Measurements from ENCODE around the gene SMURF1. TPM values are rescaled to one million over a fixed set of nuclear protein-coding genes. Genes with fewer than 3 reads are reported as not detected.

The SMURF1 gene
- total RNA-seq, 1 experiment from 2014 or later, result 30.2 TPM

- TF ChIP-seq CTCF (conservative IDR thresholded peaks at IDR 0.05; ENCODE audit: low read depth, low read length) (no peak), EZH2 (IDR thresholded peaks at IDR 0.05; ENCODE audit: low read length, unreplicated experiment) (no peak), EZH2phosphoT487 (IDR thresholded peaks at IDR 0.05; ENCODE audit: borderline replicate concordance, low read length) (no peak)
- Histone ChIP-seq H3K9ac (ENCODE audit: low read length) (peak overlapping the region; percentile 53), H3K79me2 (ENCODE audit: low read length) (peaks cover 98% of the 10 kb centered on the region), H3K27ac (ENCODE audit: low read length) (peak overlapping the region; percentile 93), H3K4me3 (ENCODE audit: low read length) (peak overlapping the region; percentile 25; the same call in 1 of the 2 replicates), H3K9me3 (ENCODE audit: low read length) (no peaks in the 10 kb centered on the region), H3K36me3 (ENCODE audit: low read depth, low read length) (peaks cover 22% of the 10 kb centered on the region), H2AFZ (ENCODE audit: low read length) (no peak overlapping the region), H3F3A (ENCODE audit: low read length, unreplicated experiment) (peaks cover 10% of the 10 kb centered on the region), H3K4me2 (ENCODE audit: low read length) (peak overlapping the region; percentile 61), H3K4me1 (ENCODE audit: insufficient read depth, low read length) (peaks cover 46% of the 10 kb centered on the region), H3K27me3 (ENCODE audit: low read length) (no peaks in the 10 kb centered on the region), H4K20me1 (ENCODE audit: low read length) (peaks cover 26% of the 10 kb centered on the region), H3K9me2 (replicated peaks; ENCODE audit: low read length) (no peaks in the 10 kb centered on the region)
- POLR2A ChIA-PET (ENCODE audit: unreplicated experiment), result interaction anchor here (0.6 to 0.8 kb wide), 5 partner anchors 14 to 69 kb away, joined by 4 to 7 read pairs (median 4); no protein-coding TSS in a partner anchor
- DNase-seq (peak; percentile 81), ATAC-seq (peak; percentile 74)
- CTCF ChIA-PET, result interaction anchor here (1.1 kb wide), 1 partner anchor 19 kb away, joined by 3 read pairs; no protein-coding TSS in a partner anchor
- no TSS peak for BruUV-seq (replicated peaks)
- intact Hi-C loops (cut with micrococcal nuclease), result loop anchor here (1.0 to 5.0 kb wide), 3 partner anchors 20 to 87 kb away; no protein-coding TSS in a partner anchor
Observed at GRCh38 chr7:99123571-99124033, 20.3 kb downstream of the SMURF1 start.

- DNase-seq (no peak), ATAC-seq (no peak)
- Histone ChIP-seq H2AFZ (ENCODE audit: low read length) (no peak overlapping the region), H3K79me2 (ENCODE audit: low read length) (peaks cover 98% of the 10 kb centered on the region), H3F3A (ENCODE audit: low read length, unreplicated experiment) (peaks cover 10% of the 10 kb centered on the region), H3K4me3 (ENCODE audit: low read length) (no peak overlapping the region), H3K4me2 (ENCODE audit: low read length) (peak overlapping the region; percentile 68), H3K36me3 (ENCODE audit: low read depth, low read length) (peaks cover 22% of the 10 kb centered on the region), H3K9me3 (ENCODE audit: low read length) (no peaks in the 10 kb centered on the region), H3K27me3 (ENCODE audit: low read length) (no peaks in the 10 kb centered on the region), H4K20me1 (ENCODE audit: low read length) (peaks cover 19% of the 10 kb centered on the region; the same call in 1 of the 2 replicates), H3K9me2 (replicated peaks; ENCODE audit: low read length) (no peaks in the 10 kb centered on the region), H3K4me1 (ENCODE audit: insufficient read depth, low read length) (peaks cover 38% of the 10 kb centered on the region), H3K9ac (ENCODE audit: low read length) (peak overlapping the region; percentile 29; the same call in 1 of the 2 replicates), H3K27ac (ENCODE audit: low read length) (peak overlapping the region; percentile 93)
- CTCF ChIA-PET, result no interaction called here
- BruUV-seq (replicated peaks), result no TSS peak
- POLR2A ChIA-PET (ENCODE audit: unreplicated experiment), result interaction anchor here (0.7 to 0.8 kb wide), 2 partner anchors 13 to 40 kb away, joined by 4 read pairs; no protein-coding TSS in a partner anchor
- no peak for TF ChIP-seq EZH2 (IDR thresholded peaks at IDR 0.05; ENCODE audit: low read length, unreplicated experiment)
- no peak for TF ChIP-seq EZH2phosphoT487 (IDR thresholded peaks at IDR 0.05; ENCODE audit: borderline replicate concordance, low read length)
- intact Hi-C loops (cut with micrococcal nuclease), result loop anchor here (1.0 to 5.0 kb wide), 3 partner anchors 19 to 88 kb away; no protein-coding TSS in a partner anchor
Observed at GRCh38 chr7:99122762-99123161, 21.1 kb downstream of the SMURF1 start.

GRCh38 chr7:99121496-99122021 is 22.3 kb downstream of the SMURF1 start:
- peaks cover 34% of the 10 kb centered on the region for H3K4me1 ChIP-seq (ENCODE audit: insufficient read depth, low read length)
- peaks cover 10% of the 10 kb centered on the region for H3F3A ChIP-seq (ENCODE audit: low read length, unreplicated experiment)
- TF ChIP-seq CTCF (conservative IDR thresholded peaks at IDR 0.05; ENCODE audit: low read depth, low read length) (no peak), EZH2 (IDR thresholded peaks at IDR 0.05; ENCODE audit: low read length, unreplicated experiment) (no peak), EZH2phosphoT487 (IDR thresholded peaks at IDR 0.05; ENCODE audit: borderline replicate concordance, low read length) (no peak)
- H3K9me2 ChIP-seq (replicated peaks; ENCODE audit: low read length), result no peaks in the 10 kb centered on the region
- no peak overlapping the region for H3K4me3 ChIP-seq (ENCODE audit: low read length)
- POLR2A ChIA-PET (ENCODE audit: unreplicated experiment), result no interaction called here
- H2AFZ ChIP-seq (ENCODE audit: low read length), result no peak overlapping the region
- no peak overlapping the region for H3K9ac ChIP-seq (ENCODE audit: low read length)
- BruUV-seq (replicated peaks), result no TSS peak
- ATAC-seq (no peak), DNase-seq (no peak)
- CTCF ChIA-PET, result no interaction called here
- intact Hi-C loops (cut with micrococcal nuclease), result loop anchor here (5.0 kb wide), 1 partner anchor 79 kb away; no protein-coding TSS in a partner anchor
- H3K79me2 ChIP-seq (ENCODE audit: low read length), result peaks cover 98% of the 10 kb centered on the region
- H3K27ac ChIP-seq (ENCODE audit: low read length), result no peak overlapping the region
- H3K36me3 ChIP-seq (ENCODE audit: low read depth, low read length), result peaks cover 22% of the 10 kb centered on the region
- H3K27me3 ChIP-seq (ENCODE audit: low read length), result no peaks in the 10 kb centered on the region
- H3K4me2 ChIP-seq (ENCODE audit: low read length), result no peak overlapping the region
- no peaks in the 10 kb centered on the region for H3K9me3 ChIP-seq (ENCODE audit: low read length)
- peaks cover 17% of the 10 kb centered on the region; the same call in 1 of the 2 replicates for H4K20me1 ChIP-seq (ENCODE audit: low read length)

Measured in PC-3 (cell line).